Natural killer cell treated with Interleukin-12 subunit alpha and Interleukin-12 subunit beta and Interleukin-15 and Interleukin-18, amount 100 ng/mL, for 72 hours (primary cell): ENCODE measurements around the gene RLN1. TPM values are rescaled to one million over a fixed set of nuclear protein-coding genes. Genes with fewer than 3 reads are reported as not detected.
"Not testable (repeated sequence)": the region's sequence is repeated elsewhere in the genome, so short reads cannot be mapped to it uniquely, and the experiment has no call there.

Experiments used
- ATAC-seq, 2 donors: fragments of 150-1000 bp; cut with Tn5 transposase in 1 of 2; sonication (Bioruptor Pico), chemical (Tn5 transposase) in 1 of 2; 2 replicates each; pipeline ENCODE4 v1.10.0; 2021
- DNase-seq: peaks from one replicate; pipeline ENCODE4 v3.0.0; 2022; ENCODE audit warnings: low spot score
- H3K27ac Mint-ChIP-seq, 2 donors: 1 replicate in 1 of 2; 2 replicates in 1 of 2; pipeline ENCODE4 v1.8.0; 2022; ENCODE audit warnings: mixed read lengths in 2 of 2, mild to moderate bottlenecking in 1 of 2, moderate library complexity in 1 of 2
- H3K27me3 Mint-ChIP-seq, 2 donors: 1 replicate in 1 of 2; 2 replicates in 1 of 2; pipeline ENCODE4 v1.8.0; 2022; ENCODE audit warnings: mixed read lengths in 2 of 2
- H3K36me3 Mint-ChIP-seq: one replicate; pipeline ENCODE4 v1.8.0; 2022; ENCODE audit warnings: mixed read lengths
- H3K4me1 Mint-ChIP-seq, 2 donors: 1 replicate in 1 of 2; 2 replicates in 1 of 2; pipeline ENCODE4 v1.8.0; 2022; ENCODE audit warnings: low read depth in 2 of 2, mixed read lengths in 2 of 2, mild to moderate bottlenecking in 1 of 2
- H3K4me3 Mint-ChIP-seq: one replicate; pipeline ENCODE4 v1.8.0; 2022; ENCODE audit warnings: mixed read lengths
- H3K9me3 Mint-ChIP-seq: 2 replicates; pipeline ENCODE4 v1.8.0; 2022; ENCODE audit warnings: mixed read lengths
- total RNA-seq, 2 donors: library from RNA; stranded (reverse); gene quantifications; one replicate each; pipeline ENCODE4 v1.2.3, GENCODE V29; 2022

Gene RLN1, protein sequence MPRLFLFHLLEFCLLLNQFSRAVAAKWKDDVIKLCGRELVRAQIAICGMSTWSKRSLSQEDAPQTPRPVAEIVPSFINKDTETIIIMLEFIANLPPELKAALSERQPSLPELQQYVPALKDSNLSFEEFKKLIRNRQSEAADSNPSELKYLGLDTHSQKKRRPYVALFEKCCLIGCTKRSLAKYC
- 1 to 10 TPM in 1 of 2 donors, not detected in 1; 1.1 TPM for total RNA-seq

DNA sequence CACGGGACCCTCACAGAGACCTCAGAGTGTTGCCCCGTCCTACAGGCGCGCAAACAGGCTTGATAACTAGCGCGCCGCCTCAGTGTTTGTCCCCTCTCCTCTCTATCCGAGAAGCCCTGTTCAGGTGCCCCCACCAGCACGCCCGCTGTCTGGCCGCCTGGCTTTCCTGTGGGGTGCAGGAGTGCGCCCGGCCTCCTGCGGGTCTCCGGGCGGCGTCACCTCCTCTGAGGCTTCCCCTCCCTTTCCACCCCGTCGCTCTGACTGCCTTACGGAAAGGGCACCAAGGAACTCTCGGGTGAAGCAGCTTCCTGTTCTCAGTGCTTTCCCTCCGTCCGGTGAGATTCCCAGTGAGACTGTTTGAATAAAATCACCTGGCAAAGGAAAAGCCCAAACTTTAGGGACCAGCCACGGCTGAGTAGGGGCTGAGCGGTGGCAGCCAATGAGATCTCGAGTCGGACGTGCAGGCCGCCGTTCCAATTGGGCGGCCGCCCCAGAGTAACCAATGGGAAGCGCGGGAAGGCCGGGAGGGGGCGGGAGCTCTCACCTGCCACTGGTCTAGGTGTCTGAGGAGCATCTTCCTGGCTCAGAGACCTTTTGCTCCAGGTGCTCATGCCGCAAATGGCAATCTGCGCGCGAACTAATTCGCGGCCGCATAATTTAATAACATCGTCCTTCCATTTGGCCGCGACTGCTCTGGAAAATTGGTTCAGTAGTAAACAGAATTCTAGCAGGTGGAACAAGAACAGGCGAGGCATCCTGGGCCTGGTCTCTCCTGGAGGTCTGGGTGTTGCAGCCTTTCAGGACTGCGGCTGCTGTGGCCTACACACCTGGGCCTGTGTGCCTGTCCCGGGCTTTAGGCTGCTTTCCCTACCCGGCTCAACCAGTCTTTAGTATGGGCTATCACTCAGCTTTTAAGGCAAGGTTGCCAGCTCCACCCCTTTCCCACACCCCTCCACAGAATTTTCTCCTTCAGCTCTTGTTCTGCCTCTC lies at the start of gene RLN1:
Gene RLN1 (minus strand): TSS at position 885 of the 990 bp plus-strand sequence. CDS start 130 bp downstream, at position 755.
- not testable (repeated sequence) for H3K36me3 Mint-ChIP-seq, H3K4me1 Mint-ChIP-seq, DNase-seq, H3K9me3 Mint-ChIP-seq, H3K27me3 Mint-ChIP-seq
- Mint-ChIP-seq H3K4me3 (peak within 1 kb of the TSS; percentile 55), H3K27ac (peak within 1 kb of the TSS; percentile 46 to 64)
- ATAC-seq, result peak; percentile 100

DNA sequence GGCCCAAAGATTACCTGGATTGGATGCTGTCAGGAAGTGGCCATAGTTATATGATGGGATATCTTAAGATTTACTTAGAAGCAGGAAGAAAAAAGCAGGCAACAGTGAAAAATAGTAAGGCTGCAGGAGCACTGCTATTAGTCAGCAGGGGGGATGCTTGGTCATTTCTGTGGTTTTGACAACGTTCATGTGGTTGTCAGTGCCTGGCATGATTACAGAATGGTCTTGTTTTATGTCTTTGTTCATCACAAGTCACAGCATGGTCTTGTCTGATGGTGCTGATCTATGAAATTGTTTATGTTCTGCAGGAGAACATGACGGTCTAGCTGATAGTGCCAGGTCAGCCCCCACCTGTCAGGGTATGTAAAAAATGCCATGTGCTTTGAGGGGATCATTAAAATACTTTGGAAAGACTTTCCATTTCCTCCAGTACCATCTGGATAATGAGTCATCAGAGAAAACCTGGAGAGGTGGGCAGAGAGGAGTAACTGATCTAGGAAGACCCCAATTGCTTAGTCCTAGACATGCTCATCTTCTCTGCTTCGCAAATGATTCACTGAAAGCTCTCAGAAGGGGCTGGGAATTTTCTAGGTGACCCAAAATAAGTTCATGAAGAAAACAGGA lies 49.5 kb upstream of the RLN1 start:
- DNase-seq (peak; percentile 65), ATAC-seq (peak; percentile 96)
- no peaks in the 10 kb centered on the region for H3K36me3 Mint-ChIP-seq
- no peaks in the 10 kb centered on the region for H3K9me3 Mint-ChIP-seq
- peak overlapping the region; percentile 29 to 63 for H3K27ac Mint-ChIP-seq
- H3K4me1 Mint-ChIP-seq, result peaks cover 37 to 41% of the 10 kb centered on the region in 2 donors
- H3K27me3 Mint-ChIP-seq, result no peaks in the 10 kb centered on the region
- peak overlapping the region; percentile 67 for H3K4me3 Mint-ChIP-seq

DNA sequence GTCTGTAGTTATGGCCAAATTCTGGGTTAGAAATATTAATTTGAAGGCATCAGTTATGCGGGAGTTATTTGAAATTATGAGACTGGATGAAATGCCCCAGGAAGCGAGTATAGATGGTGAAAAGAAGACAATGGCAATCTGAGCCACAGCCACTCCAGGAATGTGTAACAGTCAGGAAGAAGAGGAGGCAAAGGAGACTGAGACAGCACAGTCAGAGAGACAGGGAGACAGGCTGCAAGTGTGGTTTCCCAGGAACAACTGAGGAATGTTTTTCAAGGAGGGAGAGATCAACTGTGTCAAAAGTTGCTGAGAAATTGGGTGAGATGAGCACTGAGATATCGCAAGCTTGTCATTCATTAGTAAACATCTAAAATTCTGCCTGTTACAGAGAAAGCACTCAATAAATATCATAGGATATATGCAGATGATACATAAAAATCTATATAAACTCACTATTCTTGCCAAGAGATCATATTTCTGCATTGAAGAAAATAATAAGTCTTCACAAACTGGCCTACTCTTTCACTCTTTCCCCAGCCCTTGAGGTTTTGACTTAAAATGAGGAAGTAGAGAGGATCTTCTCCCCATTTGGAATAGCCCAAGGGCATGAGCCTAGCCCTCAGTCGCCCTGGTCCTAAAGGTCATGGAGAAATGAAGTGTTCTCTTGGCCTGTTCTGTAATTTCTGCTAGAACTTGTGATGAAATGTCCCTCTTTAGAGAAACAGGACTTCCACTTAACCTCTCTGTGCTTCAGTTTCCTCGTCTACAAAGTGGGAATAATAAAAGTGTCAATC lies 48.5 kb upstream of the RLN1 start:
- Mint-ChIP-seq H3K27me3 (no peaks in the 10 kb centered on the region), H3K4me1 (peaks cover 33 to 41% of the 10 kb centered on the region in 2 donors), H3K36me3 (no peaks in the 10 kb centered on the region), H3K27ac (peak overlapping the region; percentile 29 to 63), H3K4me3 (no peak overlapping the region), H3K9me3 (no peaks in the 10 kb centered on the region)
- ATAC-seq (no peak), DNase-seq (no peak)

DNA sequence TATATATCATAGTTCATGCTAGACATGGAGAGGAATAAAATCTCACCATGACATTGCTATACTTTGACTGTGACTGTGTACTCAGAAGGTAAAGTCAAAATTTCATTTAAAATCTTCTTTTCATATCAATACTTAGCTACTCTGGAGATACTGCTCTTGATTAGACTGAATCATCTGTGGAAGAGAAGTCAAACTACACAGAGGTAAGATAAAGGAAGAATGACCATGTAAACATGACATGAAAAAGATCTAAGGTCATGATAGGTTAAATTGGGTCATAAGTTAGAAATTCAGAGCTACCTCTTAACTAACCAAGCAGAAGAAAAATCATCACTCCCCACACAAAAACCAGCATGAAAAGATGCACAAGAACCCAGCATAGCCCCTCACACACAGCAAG lies 44.8 kb upstream of the RLN1 start:
- Mint-ChIP-seq H3K4me1 (peaks cover 33 to 35% of the 10 kb centered on the region in 2 donors), H3K27me3 (no peaks in the 10 kb centered on the region), H3K4me3 (no peak overlapping the region), H3K36me3 (no peaks in the 10 kb centered on the region), H3K9me3 (no peaks in the 10 kb centered on the region), H3K27ac (no peak overlapping the region)
- ATAC-seq (peak in 1 of 2 donors; percentile 11), DNase-seq (no peak)

DNA sequence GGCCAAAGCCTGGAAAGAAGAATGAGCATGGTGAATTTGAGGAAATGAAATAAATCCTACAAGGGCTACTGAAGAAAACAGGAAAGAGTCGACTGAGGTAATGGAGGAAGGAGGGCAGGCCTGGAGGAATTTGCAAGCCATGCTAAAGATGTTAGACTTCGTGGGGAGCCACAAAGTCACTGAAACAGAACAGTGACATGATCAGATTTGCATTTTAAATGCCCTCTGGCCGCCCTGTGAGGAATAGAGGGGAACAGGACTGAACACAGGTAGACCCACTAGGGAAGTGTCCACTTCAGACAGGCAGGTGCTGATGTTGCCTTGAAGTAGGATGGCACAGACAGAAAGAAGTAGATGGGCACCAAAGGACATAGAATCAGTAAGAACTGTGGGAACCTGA lies 42.8 kb upstream of the RLN1 start:
- Mint-ChIP-seq H3K4me1 (peaks cover 16 to 18% of the 10 kb centered on the region in 2 donors), H3K36me3 (no peaks in the 10 kb centered on the region), H3K27ac (no peak overlapping the region), H3K4me3 (no peak overlapping the region), H3K27me3 (no peaks in the 10 kb centered on the region), H3K9me3 (no peaks in the 10 kb centered on the region)
- ATAC-seq (no peak), DNase-seq (no peak)

DNA sequence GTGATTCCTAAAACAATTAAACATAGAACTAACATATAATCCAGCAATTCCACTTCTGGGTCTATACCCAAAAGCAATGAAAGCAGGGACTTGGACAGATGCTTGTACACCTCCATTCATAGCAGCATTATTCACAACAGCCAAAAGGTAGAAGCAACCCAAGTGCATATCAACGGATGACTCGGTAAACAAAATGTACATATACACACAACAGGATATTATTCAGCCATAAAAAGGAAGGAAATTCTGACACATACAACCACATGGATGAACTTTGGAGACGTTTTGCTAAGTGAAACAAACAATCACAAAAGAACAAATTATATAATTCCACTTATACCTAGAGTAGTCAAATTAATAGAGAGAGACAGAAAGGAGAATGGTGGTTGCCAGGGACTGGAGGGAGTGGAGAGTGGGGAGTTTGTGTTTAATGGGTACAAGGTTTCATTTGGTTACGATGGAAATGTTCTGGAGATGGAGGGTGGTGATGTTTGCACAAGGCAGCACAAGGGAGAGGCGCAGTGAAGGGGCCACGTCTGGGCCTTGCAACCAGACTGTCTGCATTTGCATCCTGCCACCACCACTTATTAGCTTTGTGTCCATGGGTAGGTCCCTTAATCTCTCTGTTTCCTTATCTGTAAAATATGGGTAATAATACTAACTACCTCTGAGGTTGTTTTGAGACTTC lies 36.3 kb upstream of the RLN1 start:
- Mint-ChIP-seq H3K4me3 (peak overlapping the region; percentile 5), H3K9me3 (peaks cover 3% of the 10 kb centered on the region), H3K4me1 (peaks cover 19 to 25% of the 10 kb centered on the region in 2 donors), H3K27ac (peak overlapping the region in 1 of 2 donors; percentile 6), H3K36me3 (no peaks in the 10 kb centered on the region), H3K27me3 (no peaks in the 10 kb centered on the region)
- DNase-seq (no peak), ATAC-seq (peak in 1 of 2 donors; percentile 49)

DNA sequence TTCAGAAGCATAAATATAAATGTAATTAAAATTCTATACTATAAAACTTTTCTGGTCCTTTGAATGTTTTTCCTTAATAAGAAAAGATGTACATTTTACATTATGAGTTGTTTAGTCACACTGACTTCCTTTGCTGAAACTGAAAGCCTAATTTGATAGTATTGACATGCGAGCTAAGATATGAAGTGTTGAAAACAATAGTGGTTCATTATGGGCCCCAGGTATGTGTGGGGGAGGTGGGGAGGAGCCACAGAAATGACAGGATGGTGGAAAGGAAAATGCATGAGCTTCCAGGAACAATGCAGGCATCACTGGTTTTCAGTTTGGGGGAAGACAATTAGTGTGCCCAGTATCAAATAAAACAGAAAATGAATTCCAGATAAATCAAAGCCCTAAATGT lies 35.4 kb upstream of the RLN1 start:
- peak overlapping the region in 1 of 2 donors; percentile 6 for H3K27ac Mint-ChIP-seq
- H3K36me3 Mint-ChIP-seq, result no peaks in the 10 kb centered on the region
- H3K27me3 Mint-ChIP-seq, result no peaks in the 10 kb centered on the region
- DNase-seq, result no peak
- ATAC-seq, result peak in 1 of 2 donors; percentile 51
- H3K4me1 Mint-ChIP-seq, result peaks cover 19 to 25% of the 10 kb centered on the region in 2 donors
- H3K9me3 Mint-ChIP-seq, result peaks cover 3% of the 10 kb centered on the region
- H3K4me3 Mint-ChIP-seq, result peak overlapping the region; percentile 45

DNA sequence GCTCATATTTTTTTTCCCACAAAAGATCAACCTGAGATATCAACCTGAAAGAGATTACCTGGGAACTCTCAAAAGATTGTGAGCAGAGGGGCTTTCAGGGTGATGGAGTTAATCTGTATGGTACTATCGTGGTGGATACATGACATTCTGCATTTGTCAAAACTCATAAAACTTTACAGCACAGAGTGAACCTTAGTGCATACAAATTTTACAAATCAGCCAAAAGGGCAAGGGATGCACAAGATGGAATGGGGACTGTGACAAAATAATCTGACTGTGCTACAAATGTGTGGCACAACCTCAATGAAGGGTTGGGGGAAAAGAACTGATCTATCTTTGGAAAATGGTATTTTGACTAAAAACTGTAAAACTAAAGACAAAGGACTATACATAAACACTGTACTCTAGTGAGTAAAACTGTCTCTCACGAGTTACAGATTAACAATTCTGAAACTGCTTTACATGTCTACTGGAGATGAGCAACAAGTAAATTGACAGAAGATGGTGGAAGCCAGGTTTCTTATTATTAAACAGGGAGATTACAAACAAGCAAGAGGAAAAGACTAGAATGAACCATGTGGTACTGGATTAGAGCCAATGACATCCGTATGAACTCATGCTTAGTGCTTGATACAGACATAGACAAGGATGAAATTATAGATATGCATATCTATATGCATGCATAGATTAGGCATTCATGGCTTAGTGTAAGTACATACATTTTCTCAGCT lies 24.8 kb upstream of the RLN1 start:
- peaks cover 3% of the 10 kb centered on the region for H3K9me3 Mint-ChIP-seq
- peaks cover 19 to 20% of the 10 kb centered on the region in 2 donors for H3K4me1 Mint-ChIP-seq

DNA sequence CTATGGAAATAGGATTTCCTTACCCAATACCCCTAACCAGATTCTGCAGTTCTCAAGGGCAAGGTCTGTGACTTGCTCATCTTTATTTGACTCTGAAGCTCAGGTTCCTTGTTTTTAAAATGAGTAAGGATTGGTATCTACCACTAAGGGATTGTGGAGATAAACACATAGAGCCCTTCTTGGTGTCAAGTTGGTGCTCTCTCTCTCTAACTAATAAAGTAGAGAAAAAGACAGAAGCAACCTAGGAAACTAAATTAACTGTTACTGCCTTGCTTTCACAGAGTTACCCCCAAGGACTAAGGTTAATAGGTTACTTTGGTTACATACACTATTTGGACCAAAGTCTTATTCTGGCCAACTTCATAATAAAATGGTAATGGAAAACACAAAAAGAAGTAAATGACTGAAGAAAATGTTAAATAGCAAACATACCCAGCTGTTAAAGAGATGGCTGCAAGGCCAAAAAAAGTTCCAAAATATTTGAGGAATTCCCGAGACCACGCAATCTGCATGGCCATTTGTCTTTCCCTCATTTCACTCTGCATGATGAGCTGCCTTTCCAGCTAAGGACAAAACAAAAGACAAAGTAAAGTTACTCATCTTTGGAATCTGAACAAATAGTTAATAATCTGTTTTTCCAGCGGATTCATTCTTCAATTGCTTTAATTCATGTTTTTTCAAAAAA lies 21.8 kb upstream of the RLN1 start:
- Mint-ChIP-seq H3K9me3 (peaks cover 3% of the 10 kb centered on the region), H3K4me3 (no peak overlapping the region), H3K27me3 (no peaks in the 10 kb centered on the region), H3K4me1 (peaks cover 13 to 15% of the 10 kb centered on the region in 2 donors), H3K36me3 (peaks cover 6% of the 10 kb centered on the region), H3K27ac (no peak overlapping the region)
- no peak for DNase-seq
- no peak for ATAC-seq

More for the DNA sequence above, 24.8 kb upstream of the RLN1 start:
- peak overlapping the region; percentile 16 for H3K4me3 Mint-ChIP-seq
- DNase-seq, result no peak
- peak in 1 of 2 donors; percentile 79 for ATAC-seq
- no peaks in the 10 kb centered on the region for H3K27me3 Mint-ChIP-seq
- H3K27ac Mint-ChIP-seq, result no peak overlapping the region
- H3K36me3 Mint-ChIP-seq, result peaks cover 11% of the 10 kb centered on the region

DNA sequence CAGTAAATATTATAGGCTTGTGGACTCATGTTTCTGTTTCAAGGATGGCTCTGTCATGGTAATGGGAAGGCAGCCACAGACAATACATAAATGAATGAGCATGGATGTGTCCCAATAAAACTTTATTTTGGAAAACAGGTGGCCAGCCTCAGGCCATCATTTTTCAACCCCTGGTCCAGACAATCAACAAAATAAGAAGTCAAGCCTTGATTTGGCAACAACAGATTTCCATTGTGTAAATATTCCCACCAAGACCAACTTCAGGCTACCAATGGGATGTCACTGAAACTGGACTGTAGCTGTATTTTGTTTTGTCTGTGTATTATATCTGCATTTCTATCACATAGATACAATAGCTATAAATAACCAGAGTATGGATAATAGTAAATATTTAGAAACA lies 20.7 kb upstream of the RLN1 start:
- Mint-ChIP-seq H3K9me3 (peaks cover 3% of the 10 kb centered on the region), H3K4me3 (no peak overlapping the region), H3K4me1 (peaks cover 13 to 15% of the 10 kb centered on the region in 2 donors), H3K27ac (no peak overlapping the region), H3K27me3 (no peaks in the 10 kb centered on the region), H3K36me3 (peaks cover 6% of the 10 kb centered on the region)
- no peak for DNase-seq
- no peak for ATAC-seq

DNA sequence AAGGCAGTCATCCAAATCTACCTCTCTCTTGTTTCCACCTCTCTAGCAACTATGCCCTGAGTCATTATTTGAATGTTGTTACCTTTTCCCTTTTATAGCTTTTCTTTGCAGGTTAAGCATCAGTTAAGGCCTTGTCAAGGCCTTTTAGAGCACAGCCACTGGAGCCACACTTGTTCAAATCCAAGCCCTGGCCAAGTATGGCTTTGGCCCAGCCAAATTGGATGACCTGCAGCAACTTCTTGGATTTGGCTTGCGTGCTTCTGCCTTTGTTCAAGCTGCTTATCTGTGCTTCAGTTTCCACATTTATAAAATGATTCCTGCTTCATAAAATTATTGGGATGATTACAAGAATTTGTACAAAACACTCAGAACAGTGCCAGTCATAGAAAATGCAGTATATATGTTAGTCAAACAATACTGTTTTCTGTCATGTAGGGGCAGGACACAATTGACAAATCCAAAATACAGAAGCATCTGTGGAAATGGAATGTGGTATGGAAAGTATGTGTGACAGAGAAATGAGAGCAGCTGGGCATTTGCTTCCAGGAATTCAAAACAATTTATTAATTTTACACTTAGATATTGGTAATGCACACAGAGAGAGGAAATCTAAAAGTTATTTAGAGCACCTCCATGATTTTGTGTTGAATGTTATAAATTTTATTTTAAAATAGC lies 17.9 kb upstream of the RLN1 start:
- H3K9me3 Mint-ChIP-seq, result peaks cover 3% of the 10 kb centered on the region
- H3K36me3 Mint-ChIP-seq, result peaks cover 5% of the 10 kb centered on the region
- ATAC-seq (no peak), DNase-seq (no peak)
- H3K27me3 Mint-ChIP-seq, result no peaks in the 10 kb centered on the region
- no peak overlapping the region for H3K4me3 Mint-ChIP-seq
- H3K4me1 Mint-ChIP-seq, result peaks cover 15 to 17% of the 10 kb centered on the region in 2 donors
- no peak overlapping the region for H3K27ac Mint-ChIP-seq
